ENCODE measurements around the gene NAIF1.
"Not testable (repeated sequence)": the region's sequence is repeated elsewhere in the genome, so short reads cannot be mapped to it uniquely, and the experiment has no call there.

NAIF1 gene, protein sequence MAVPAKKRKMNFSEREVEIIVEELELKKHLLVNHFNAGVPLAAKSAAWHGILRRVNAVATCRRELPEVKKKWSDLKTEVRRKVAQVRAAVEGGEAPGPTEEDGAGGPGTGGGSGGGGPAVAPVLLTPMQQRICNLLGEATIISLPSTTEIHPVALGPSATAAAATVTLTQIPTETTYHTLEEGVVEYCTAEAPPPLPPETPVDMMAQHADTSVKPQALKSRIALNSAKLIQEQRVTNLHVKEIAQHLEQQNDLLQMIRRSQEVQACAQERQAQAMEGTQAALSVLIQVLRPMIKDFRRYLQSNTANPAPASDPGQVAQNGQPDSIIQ

GRCh38 chr9:128066713-128067644 lies at the start of gene NAIF1:
Gene NAIF1 (minus strand): TSS chr9:128067320. CDS start chr9:128067101, 219 bp downstream.
- peak; percentile 100 for DNase-seq

DNA sequence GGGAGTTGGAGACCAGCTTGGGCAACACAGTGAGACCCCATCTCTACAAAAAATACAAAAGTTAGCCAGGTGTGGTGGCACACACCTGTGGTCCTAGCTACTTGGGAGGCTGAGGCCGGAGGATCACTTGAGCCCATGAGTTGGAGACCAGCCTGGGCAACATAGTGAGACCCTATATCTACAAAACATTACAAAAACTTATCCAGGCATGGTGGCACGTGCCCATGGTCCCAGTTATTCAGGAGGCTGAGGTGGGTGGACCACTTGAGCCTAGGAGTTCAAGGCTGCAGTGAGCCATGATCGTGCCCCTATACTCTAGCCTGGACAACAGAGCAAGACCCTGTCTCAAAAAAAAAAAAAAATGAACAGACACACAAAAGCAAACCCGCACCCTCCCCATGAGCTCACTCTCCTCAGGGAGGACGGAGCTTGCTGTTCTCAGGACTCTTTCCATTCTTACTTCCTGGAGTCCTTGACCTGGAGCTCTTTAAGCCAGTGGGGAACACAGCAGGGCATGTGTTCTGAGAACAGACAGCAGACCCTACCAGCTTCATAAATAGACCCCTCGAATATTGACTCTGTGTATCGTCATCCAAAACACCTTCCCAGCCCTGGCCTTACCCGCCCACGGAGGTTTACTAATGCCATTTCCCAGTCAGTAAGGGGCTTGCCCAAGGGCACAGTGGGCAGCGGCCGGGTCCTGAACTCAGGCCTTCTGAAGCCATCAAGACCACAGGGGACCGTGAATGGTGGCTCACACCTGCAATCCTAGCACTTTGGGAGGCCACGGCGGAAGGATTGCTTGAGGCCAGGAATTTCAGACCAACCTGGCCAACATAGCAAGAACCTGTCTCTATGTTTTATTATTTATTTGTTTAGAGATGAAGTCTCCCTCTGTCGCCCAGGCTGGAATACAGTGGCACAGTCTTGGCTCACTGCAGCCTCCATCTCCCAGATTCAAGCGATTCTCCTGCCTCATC lies 49.3 kb upstream of the NAIF1 start:
- DNase-seq, result no peak

DNA sequence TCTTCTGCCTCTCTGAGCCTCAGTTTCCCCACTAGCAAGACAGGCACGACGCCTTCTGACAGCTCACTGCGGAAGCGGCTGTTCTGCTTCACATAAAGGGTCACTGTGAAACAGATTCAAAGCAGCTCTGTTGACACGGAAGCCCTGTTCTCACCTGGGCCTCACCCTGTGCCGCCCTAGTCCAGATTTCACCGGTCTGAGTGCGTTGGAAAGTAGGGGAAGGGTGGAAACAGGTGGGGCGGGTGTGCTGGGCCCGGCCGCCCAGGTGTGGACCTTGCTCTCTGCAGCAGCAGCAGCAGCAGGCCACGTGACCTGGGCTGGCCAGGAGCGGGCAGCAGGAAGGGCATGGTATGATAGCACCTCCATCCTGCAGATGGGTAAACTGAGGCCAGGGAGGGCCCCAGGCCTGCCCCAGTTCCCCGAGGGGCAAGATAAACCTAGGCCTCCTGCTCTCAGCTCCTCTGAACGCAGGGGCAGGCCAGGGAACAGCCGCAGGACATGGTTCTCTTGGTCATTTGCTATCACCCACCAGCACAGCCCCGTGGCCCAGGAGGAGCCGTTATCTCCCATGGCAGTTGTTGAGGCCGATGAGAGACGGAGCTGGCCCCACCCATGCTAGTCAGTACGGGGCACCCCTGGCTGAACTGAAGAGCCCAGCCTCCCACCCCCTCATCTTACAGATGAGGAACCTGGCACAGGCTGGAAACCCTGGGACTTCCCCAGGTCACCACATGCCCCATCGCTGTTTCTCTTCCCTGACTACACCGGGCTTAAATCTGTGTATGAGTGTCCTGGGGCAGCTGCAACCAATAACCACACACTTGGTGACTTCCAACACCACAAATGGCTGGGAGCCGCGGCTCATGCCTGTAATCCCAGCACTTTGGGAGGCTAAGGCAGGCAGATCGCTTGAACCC lies 48.3 kb upstream of the NAIF1 start:
- DNase-seq, result no peak

DNA sequence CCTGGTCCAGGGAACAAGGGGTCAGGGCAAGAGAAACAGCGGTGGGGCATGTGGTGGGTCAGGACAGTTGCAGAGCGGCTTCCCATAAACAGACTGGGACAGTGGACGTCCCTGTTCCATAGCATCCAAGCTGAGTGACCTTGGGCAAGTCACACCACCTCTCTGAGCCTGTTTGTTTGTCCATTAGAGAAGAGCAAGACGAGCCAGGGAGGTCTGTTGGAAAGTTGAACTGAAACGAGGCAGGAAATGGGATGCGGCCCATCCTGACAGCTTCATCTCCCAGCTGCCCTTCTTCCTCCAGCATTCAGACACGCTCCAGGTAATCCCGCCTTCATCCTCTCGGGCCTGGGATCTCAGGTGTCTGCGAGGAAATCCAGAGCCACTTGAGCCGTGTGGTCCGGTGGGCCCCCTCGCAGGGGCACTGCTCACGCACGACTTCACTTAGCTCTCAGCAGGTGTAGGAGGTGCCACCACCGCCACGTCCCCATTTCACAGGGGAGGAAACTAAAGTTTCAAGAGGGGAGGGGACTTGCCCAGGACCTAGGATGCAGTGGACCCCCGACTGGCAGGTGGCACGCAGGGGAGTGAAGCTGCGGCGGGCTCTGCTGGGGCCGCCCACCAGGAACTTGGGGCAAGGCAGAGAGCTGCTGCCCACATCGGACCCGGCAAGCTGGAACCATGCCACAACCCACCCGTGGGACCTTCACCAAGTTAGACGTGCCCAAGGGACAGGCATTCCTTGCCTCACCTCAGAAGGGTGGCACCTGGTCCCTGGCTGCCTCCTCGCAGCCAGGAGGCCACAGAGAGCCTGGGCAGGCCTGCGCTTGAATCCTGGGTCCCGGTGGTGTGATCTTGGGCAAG lies 47.4 kb upstream of the NAIF1 start:
- no peak for DNase-seq

- DNase-seq, result no peak
Observed at GRCh38 chr9:128113526-128114325, 46.6 kb upstream of the NAIF1 start.

DNA sequence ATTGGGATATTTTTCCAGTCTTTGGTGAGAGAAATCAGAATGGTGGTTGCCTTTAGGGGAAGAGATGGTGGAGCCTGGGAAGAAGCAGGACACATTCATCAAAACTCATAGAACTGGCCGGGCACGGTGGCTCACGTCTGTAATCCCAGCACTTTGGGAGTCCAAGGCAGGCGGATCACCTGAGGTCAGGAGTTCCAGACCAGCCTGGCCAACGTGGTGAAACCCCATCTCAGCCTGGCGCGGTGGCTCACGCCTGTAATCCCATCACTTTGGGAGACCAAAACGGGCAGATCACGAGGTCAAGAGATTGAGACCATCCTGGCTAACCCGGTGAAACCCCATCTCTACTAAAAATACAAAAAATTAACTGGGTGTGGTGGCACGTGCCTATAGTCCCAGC lies 44.6 kb upstream of the NAIF1 start:
- DNase-seq, result not testable (repeated sequence)

- DNase-seq, result no peak
Observed at GRCh38 chr9:128109050-128109709, 42.1 kb upstream of the NAIF1 start.

DNA sequence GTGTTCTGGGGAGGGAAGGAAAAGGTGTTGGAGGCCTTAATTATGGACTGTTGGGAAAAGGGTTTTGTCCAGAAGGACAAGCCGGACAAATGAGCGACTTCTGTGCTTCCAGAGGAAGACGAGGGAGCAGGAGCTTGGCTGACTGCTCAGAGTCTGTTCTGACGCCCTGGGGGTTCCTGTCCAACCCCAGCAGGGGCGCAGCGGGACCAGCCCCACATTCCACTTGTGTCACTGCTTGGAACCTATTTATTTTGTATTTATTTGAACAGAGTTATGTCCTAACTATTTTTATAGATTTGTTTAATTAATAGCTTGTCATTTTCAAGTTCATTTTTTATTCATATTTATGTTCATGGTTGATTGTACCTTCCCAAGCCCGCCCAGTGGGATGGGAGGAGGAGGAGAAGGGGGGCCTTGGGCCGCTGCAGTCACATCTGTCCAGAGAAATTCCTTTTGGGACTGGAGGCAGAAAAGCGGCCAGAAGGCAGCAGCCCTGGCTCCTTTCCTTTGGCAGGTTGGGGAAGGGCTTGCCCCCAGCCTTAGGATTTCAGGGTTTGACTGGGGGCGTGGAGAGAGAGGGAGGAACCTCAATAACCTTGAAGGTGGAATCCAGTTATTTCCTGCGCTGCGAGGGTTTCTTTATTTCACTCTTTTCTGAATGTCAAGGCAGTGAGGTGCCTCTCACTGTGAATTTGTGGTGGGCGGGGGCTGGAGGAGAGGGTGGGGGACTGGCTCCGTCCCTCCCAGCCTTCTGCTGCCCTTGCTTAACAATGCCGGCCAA lies 41.3 kb upstream of the NAIF1 start:
- DNase-seq, result no peak

DNA sequence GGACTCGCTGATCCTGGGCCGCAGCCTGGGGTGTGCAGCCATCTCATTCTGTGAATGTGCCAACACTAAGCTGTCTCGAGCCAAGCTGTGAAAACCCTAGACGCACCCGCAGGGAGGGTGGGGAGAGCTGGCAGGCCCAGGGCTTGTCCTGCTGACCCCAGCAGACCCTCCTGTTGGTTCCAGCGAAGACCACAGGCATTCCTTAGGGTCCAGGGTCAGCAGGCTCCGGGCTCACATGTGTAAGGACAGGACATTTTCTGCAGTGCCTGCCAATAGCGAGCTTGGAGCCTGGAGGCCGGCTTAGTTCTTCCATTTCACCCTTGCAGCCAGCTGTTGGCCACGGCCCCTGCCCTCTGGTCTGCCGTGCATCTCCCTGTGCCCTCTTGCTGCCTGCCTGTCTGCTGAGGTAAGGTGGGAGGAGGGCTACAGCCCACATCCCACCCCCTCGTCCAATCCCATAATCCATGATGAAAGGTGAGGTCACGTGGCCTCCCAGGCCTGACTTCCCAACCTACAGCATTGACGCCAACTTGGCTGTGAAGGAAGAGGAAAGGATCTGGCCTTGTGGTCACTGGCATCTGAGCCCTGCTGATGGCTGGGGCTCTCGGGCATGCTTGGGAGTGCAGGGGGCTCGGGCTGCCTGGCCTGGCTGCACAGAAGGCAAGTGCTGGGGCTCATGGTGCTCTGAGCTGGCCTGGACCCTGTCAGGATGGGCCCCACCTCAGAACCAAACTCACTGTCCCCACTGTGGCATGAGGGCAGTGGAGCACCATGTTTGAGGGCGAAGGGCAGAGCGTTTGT lies 40.5 kb upstream of the NAIF1 start:
- DNase-seq, result no peak

DNA sequence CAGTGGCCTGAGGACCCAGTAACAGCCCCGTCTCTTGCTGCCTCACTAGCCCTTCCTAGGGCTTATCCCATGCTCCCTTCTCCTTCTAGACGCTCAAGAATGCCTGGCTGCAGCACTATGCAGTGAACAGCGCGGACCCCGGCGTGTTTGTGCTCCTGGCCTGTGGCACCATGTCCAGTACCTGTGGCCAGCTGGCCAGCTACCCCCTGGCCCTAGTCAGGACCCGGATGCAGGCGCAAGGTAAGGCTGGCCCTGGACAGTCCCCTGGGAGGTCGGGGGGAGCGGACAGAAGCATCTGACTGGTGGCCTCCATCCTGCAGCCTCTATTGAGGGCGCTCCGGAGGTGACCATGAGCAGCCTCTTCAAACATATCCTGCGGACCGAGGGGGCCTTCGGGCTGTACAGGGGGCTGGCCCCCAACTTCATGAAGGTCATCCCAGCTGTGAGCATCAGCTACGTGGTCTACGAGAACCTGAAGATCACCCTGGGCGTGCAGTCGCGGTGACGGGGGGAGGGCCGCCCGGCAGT lies 39.9 kb upstream of the NAIF1 start:
- DNase-seq, result no peak

- DNase-seq, result no peak
Observed at GRCh38 chr9:128106181-128106939, 39.2 kb upstream of the NAIF1 start.

DNA sequence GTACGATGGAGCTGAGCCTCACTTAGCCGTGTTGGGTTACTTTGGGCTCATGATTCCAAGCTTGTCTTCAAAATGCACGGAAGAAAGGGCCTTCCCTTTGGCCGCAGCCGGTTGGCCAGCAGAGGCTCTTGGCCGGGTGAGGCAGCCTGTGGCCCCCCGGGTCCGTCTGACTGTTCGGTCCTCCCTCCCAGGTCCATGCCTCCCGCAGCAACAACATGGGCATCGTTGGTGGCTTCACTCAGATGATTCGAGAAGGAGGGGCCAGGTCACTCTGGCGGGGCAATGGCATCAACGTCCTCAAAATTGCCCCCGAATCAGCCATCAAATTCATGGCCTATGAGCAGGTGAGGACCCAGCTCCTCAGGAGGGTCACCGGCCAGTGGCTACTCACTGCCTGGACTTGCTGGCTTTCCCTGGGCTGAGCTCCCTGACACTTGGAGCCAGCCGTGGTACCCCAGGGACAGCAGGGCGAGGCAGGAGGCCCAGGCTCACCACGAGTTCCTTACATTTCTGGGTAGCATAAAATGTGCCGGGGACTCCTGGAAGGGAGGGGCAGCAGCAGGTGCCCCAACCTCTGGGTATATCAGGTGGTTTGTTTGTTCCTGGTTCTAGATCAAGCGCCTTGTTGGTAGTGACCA lies 38.5 kb upstream of the NAIF1 start:
- no peak for DNase-seq

- no peak for DNase-seq
Observed at GRCh38 chr9:128104171-128104618, 37.1 kb upstream of the NAIF1 start.

GRCh38 chr9:128103589-128103962 lies 36.5 kb upstream of the NAIF1 start:
- DNase-seq, result peak; percentile 48

- peak; percentile 62 for DNase-seq
Observed at GRCh38 chr9:128102861-128103588, 35.9 kb upstream of the NAIF1 start.

All from NCI-H2171 treated with DMSO at 0.1 percent for 48 hours (cell line).